ENCODE results near the gene SLC38A7. TPM values are rescaled to one million over a fixed set of nuclear protein-coding genes. Genes with fewer than 3 reads are reported as not detected.
"Not testable (repeated sequence)": the region's sequence is repeated elsewhere in the genome, so short reads cannot be mapped to it uniquely, and the experiment has no call there.

SLC38A7 gene
- total RNA-seq, 2 experiments from 2014 or later: 5.5 to 12.0 TPM

- no peak overlapping the region for H3K4me3 ChIP-seq (ENCODE audit: low read depth, low read length, poor library complexity, severe bottlenecking)
- no peak overlapping the region for H3K4me2 ChIP-seq (ENCODE audit: low read length)
- no peaks in the 10 kb centered on the region for H4K20me1 ChIP-seq (ENCODE audit: insufficient read depth, low read length)
- TF ChIP-seq CTCF (conservative IDR thresholded peaks at IDR 0.05; ENCODE audit: low read length) (no peak), EZH2phosphoT487 (IDR thresholded peaks at IDR 0.05; ENCODE audit: borderline replicate concordance, low read depth, low read length) (no peak)
- H3K36me3 ChIP-seq (ENCODE audit: insufficient read depth, low read length): no peaks in the 10 kb centered on the region
- BruUV-seq (replicated peaks): no TSS peak
- no peak overlapping the region for H2AFZ ChIP-seq (ENCODE audit: low read length)
- DNase-seq (ENCODE audit: low spot score): no peak
- H3K9me3 ChIP-seq (ENCODE audit: low read length): no peaks in the 10 kb centered on the region
- H3K4me1 ChIP-seq (ENCODE audit: insufficient read depth, low read length, poor library complexity, severe bottlenecking): no peaks in the 10 kb centered on the region
- H3K79me2 ChIP-seq (ENCODE audit: insufficient read depth, low read depth, low read length): no peaks in the 10 kb centered on the region
- ChIA-PET POLR2A (interaction anchor here (0.6 to 1.4 kb wide), 5 partner anchors 8 to 390 kb away, joined by 3 to 8 read pairs (median 4); no protein-coding TSS in a partner anchor), CTCF (ENCODE audit: unreplicated experiment) (no interaction called here)
- intact Hi-C loops (cut with micrococcal nuclease; ENCODE audit: unreplicated experiment): no loop called here
- no peaks in the 10 kb centered on the region for H3K9me2 ChIP-seq (ENCODE audit: insufficient read depth, low read length)
- no peak overlapping the region for H3K27ac ChIP-seq (ENCODE audit: low read depth, low read length, poor library complexity, severe bottlenecking)
These were observed 45.3 kb downstream of the SLC38A7 start for GRCh38 chr16:58639230-58639629.

- TF ChIP-seq EZH2phosphoT487 (IDR thresholded peaks at IDR 0.05; ENCODE audit: borderline replicate concordance, low read depth, low read length) (no peak), CTCF (conservative IDR thresholded peaks at IDR 0.05; ENCODE audit: low read length) (peak; percentile 34)
- BruUV-seq (replicated peaks): no TSS peak
- Histone ChIP-seq H4K20me1 (ENCODE audit: insufficient read depth, low read length) (no peaks in the 10 kb centered on the region), H3K79me2 (ENCODE audit: insufficient read depth, low read depth, low read length) (no peaks in the 10 kb centered on the region), H3K4me1 (ENCODE audit: insufficient read depth, low read length, poor library complexity, severe bottlenecking) (no peaks in the 10 kb centered on the region), H3K27ac (ENCODE audit: low read depth, low read length, poor library complexity, severe bottlenecking) (no peak overlapping the region), H2AFZ (ENCODE audit: low read length) (no peak overlapping the region), H3K4me3 (ENCODE audit: low read depth, low read length, poor library complexity, severe bottlenecking) (no peak overlapping the region), H3K9me2 (ENCODE audit: insufficient read depth, low read length) (no peaks in the 10 kb centered on the region), H3K36me3 (ENCODE audit: insufficient read depth, low read length) (no peaks in the 10 kb centered on the region), H3K4me2 (ENCODE audit: low read length) (no peak overlapping the region), H3K9me3 (ENCODE audit: low read length) (no peaks in the 10 kb centered on the region)
- intact Hi-C loops (cut with micrococcal nuclease; ENCODE audit: unreplicated experiment): no loop called here
- DNase-seq (ENCODE audit: low spot score): no peak
- POLR2A ChIA-PET: interaction anchor here (0.6 to 1.4 kb wide), 5 partner anchors 9 to 391 kb away, joined by 3 to 8 read pairs (median 4); no protein-coding TSS in a partner anchor
- CTCF ChIA-PET (ENCODE audit: unreplicated experiment): no interaction called here
These were observed 46.2 kb downstream of the SLC38A7 start for GRCh38 chr16:58638148-58639036.

GRCh38 chr16:58637021-58637420 is 47.5 kb downstream of the SLC38A7 start:
- H3K9me2 ChIP-seq (ENCODE audit: insufficient read depth, low read length); H2AFZ ChIP-seq (ENCODE audit: low read length); BruUV-seq (replicated peaks); H3K4me2 ChIP-seq (ENCODE audit: low read length); H3K9me3 ChIP-seq (ENCODE audit: low read length); DNase-seq (ENCODE audit: low spot score); H4K20me1 ChIP-seq (ENCODE audit: insufficient read depth, low read length); intact Hi-C loops (cut with micrococcal nuclease; ENCODE audit: unreplicated experiment); CTCF ChIA-PET (ENCODE audit: unreplicated experiment); H3K36me3 ChIP-seq (ENCODE audit: insufficient read depth, low read length); H3K27ac ChIP-seq (ENCODE audit: low read depth, low read length, poor library complexity, severe bottlenecking); H3K79me2 ChIP-seq (ENCODE audit: insufficient read depth, low read depth, low read length); H3K4me1 ChIP-seq (ENCODE audit: insufficient read depth, low read length, poor library complexity, severe bottlenecking); H3K4me3 ChIP-seq (ENCODE audit: low read depth, low read length, poor library complexity, severe bottlenecking): not testable (repeated sequence)
- POLR2A ChIA-PET: interaction anchor here (1.4 kb wide), 1 partner anchor 15 kb away, joined by 5 read pairs; no protein-coding TSS in a partner anchor
